NCI-H345 treated with DMSO at 0.1 percent for 48 hours (cell line): ENCODE results near the gene SND1.

ENCODE experiments used
- DNase-seq: peaks from one replicate; lab custom pipeline; 2025; ENCODE audit not compliant: unreplicated experiment; lab: John Stamatoyannopoulos, UW

The SND1 gene

DNA sequence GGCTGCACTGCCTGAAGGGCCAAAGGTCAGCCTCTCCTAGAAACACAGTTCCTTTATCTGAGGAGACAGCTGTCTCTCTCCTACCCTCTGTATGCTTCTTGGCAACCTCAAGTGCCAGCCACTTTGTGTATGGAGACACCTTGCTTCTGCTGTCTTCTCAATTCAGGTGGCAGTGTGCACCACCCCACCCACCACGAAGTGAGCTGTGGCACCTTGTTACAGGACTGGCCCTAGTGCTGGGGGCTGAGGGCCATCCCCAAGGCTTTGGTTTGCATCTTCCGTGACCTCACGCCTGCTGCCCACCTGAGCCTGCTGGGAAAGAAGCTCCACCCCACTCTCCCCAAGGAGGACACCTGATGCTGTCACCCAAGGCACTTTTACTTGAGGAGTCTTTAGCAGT, 426.3 kb downstream of the SND1 start:
- DNase-seq, result no peak

DNA sequence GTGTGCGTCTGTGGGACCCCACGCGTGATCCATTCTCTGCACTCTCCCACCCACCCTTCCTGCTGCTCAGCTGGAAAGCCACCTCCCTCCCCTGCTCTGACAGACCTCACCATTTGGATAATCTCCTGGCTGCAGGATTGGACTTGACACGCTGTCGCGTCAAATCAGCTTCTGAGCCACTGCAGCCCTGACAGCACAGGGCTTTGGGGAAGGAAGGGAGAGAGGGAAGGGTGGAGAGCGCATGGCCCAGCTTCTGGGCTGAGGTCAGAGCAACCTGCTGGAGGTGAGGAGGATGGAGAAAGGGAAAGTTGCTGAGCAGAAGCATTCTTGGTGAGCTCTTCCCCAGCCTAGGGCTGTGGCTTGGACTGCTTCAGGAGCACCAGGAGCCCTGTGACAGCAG, 428.2 kb downstream of the SND1 start:
- no peak for DNase-seq

DNA sequence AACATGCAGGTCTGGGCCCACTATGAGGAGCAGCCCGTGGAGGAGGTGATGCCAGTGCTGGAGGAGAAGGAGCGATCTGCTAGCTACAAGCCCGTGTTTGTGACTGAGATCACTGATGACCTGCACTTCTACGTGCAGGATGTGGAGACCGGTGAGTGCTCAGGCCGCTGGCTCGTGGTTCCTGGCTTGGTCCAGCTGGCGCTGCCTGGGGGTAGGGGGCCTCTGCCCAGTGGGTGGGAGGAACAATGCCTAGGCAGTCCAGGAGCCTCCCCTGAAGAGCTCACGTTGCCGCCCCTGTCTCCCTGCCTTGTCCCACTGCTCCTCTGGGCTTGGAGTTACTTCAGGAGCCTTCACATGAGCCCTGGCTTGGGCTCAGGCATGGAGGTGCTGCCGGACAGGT, 429.4 kb downstream of the SND1 start:
- no peak for DNase-seq

DNA sequence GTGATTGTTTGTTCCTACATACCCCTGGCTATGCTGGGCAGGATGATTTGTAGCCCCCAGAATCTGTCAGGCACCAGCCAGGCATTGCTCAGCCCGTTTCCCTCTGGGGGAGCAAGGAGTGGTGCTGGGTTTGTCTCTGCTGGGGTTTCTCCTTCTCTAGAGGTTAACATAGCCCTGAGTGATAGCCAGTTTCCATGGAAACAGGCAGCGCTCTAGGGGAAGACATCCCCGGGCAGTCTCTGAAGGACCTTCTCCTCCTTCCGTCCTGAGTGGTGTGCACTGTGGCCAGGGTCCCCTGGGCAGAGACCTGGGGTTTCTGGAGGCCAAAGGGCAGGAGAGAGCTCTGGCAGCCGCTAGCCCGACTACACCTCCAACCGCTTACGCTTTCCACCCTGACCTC, 429.8 kb downstream of the SND1 start:
- DNase-seq, result no peak

DNA sequence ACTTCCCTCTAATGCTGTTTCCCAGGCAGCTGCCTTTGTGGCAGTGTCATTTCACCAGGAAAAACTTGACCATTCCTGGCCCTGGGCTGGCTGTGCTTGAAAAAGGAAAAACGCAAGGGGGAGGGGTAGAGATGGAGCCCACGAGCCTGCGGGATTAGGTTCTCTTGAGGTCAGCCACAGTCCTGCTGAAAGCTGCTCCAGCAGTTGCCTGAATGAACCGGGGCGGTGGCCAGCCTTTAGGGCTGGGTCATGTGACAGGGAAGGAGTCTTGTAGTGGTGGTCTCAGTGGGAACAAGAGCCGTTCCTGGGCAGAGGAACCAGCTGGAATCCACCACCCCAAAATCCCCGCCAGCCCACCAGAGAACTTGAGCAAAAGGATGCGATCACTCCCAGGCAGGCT, 430.4 kb downstream of the SND1 start:
- no peak for DNase-seq

DNA sequence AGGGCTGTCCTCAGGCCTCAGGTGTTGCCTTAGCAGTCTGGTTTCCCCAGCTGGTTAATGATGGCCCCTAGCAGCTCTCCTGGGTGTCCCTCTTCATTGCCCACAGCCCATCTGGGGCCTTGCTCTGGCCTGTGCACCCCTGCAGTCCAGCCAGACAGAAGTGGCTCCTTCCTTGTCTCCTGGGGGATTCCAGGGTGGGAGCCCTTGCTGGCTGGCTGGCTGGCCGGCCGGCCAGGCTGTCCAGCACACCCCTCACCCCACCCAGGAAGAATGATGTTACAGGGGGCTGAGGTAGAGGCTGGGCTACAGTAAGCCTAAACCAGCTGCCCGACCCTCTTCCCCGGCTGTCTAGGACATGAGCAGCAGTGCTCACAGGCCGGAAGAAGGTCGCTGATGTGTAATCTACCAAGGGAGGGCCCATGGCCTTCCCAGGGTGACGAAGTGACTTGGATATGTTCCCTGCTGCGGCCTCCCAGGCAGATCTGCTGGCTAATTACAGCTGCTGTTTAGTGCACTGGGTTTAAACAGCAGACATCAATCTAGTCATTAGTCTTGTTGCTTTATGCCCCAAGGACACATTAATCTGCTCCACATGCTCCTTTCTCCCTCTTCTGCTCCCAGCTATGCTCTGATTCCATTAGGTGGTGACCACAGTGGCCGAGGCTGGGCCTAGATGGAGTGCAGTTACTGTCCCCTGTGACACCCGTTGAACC, 433.1 kb downstream of the SND1 start:
- no peak for DNase-seq

DNA sequence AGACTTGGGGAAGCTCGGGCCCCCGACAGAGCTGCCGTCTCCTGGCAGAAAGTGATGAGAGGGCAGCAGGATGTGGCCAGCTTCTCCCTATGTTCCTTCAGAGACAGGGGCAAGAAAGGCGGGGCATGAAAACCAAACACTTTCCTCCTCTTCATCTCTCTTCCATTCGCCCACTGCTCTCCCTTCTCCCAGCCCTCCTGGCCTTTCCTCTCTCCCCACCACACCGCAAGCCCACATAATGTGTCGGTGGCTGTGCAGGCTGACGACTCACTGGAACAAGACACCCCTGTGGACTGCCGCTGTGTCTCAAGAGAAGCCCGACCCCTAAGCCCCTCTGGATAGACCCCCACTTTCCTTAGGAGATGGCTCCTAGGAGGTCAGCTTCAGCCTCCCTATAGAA, 438.5 kb downstream of the SND1 start:
- no peak for DNase-seq

DNA sequence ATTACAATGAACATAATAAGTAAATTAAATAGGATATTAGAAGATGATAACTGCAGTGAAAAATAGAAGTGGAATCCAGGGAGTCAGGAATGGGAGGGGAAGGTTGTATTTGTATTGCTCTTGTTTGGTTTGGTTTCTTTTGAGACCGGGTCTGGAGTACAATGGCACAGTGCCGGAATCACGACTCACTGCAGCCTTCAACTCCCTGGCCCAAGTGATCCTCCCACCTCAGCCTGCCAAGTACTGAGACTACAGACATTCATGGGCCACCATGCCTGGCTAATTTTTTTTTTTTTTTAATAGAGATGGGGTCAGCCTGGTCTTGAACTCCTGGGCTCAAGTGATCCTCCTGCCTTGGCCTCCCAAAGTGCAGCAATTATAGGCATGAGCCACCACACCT, 439.1 kb downstream of the SND1 start:
- DNase-seq, result no peak

DNA sequence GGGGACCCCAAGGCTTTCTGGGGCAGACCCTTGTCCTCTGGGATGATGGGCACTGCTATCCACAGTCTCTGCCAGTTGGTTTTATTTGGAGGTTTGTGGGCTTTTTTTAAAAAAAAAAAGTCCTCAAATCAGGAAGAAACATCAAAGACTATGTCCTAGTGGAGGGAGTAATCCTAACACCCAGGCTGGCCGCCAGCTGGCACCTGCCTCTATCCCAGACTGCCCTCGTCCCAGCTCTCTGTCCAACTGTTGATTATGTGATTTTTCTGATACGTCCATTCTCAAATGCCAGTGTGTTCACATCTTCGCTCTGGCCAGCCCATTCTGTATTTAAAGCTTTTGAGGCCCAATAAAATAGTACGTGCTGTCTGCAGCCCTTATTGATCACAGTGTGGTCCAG, 440.2 kb downstream of the SND1 start:
- no peak for DNase-seq

DNA sequence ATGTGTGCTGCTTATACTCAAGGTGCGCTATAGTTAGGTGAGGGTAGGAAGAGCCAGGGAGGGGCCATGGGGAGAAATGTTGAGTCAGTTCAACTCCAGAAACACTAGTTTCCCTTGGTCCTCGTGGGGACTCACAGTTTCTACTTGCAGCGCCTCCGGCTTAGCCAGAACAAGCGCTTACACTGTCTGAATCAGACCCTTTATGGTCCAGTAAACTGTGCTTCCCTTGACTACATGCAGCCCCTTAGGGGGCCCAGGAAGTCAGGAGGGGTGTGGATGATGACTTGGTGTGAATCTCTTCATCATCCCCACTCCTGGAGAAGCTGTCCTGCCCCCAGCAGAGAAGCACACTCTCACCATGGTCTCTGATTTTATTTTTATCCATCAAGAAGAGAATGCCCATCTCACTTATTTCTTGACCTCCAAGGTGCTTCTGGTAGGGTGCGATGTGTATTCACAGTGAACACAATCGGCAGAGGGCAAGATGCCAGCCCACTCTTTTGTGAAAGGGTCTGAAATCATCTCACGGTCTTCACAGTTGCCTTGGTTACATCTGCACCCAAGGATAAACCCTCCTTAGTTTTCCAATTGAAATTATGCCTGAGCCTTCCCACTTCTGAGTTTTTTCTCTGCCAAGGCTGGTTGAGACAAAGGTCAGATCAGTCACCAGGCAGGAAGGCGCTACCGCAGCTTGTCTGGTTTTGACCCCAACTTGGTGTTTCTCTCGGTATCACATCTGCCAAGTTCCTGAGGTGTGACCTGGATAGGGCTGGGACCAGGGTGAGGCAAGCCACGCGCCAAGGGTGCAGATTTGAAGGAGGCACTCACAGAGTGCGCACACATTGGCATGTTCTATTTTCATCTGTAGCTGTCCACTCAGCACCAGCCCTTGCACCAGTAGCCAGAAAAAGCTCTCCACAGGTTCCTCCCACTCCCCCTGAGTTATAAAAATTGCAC, 441.9 kb downstream of the SND1 start:
- no peak for DNase-seq

DNA sequence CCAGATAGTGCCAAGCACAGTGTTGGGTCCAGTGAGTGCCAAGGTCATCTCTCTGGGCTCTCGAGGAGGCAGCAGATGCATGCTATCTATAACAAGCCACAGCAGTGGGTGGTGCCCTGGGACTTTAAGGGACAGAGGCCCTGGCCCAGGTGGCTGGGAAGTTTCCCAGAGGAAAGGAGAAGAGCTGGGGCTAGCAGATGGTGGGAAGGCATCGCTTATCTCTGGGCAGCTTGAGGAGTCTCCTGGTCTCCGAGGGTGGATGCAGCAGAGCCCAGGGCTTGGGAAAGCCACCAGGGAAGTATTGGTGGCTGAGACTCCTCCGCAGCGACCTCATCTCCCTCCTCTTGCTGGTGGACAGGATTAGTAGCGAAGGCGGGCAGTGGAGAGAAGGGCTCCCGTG, 442.7 kb downstream of the SND1 start:
- DNase-seq, result no peak

DNA sequence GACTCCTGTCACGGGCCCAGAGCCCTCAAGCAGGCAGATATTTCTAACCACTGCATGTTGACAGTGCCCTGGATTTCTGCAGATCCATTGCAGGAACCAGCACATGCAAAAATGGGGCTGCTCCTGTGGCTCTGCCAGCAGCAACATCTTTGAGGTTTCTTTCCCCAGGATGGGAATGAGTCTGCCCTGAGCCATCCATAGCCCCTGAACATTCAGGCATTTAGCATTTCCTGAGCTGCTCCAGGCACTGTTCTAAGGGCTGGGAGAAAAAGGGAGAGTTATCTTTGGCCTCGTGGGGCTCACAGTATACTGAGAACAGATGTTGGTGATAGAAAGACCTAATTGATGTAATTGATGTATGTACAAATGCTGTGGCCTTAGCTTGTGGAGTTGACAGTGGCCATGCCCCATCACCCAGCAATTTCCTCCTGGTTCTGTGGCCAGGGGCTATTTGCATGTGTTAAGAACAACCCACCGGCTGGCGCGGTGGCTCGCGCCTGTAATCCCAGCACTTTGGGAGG, 445.3 kb downstream of the SND1 start:
- no peak for DNase-seq

DNA sequence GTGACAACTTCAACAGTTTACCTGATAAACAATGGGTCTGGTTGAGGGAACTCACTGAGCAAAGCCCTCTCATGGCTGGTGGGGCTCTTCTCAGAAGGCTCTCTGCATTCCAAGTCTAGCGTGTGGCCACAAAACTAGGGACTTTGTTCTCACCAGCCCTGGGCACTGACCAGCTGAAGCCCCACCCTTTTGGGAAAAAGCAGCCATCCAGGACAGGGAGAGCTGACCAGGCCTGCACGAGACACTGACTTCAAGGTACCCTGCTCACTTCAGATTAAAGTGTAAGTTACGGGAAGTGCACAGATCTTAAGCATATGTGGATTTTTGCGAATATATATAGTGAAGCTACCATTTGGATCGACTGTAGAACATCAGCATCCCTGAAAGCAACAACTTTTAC, 446.6 kb downstream of the SND1 start:
- no peak for DNase-seq

DNA sequence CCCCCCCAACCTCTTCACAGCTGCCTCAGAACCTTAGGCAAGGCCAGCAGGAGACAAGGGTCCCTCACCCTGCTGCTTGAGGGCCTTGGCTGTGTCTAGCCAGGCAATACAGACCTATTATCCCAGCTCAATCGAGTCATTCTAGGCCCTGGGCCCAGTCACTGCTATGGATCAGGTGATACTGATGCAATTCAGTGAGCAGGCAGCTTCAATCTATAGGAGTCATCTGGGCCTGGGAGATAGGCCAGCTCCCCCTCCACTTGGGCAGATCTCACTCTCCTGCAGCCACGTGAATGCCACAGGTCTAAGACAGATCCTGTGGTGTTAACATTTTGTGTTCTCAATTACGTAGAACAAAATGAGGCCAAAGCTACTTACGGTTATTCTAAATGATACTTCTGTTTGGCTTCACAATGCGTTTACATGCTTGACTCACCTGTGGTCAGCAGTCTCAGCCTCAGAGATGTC, 447.2 kb downstream of the SND1 start:
- DNase-seq, result no peak

DNA sequence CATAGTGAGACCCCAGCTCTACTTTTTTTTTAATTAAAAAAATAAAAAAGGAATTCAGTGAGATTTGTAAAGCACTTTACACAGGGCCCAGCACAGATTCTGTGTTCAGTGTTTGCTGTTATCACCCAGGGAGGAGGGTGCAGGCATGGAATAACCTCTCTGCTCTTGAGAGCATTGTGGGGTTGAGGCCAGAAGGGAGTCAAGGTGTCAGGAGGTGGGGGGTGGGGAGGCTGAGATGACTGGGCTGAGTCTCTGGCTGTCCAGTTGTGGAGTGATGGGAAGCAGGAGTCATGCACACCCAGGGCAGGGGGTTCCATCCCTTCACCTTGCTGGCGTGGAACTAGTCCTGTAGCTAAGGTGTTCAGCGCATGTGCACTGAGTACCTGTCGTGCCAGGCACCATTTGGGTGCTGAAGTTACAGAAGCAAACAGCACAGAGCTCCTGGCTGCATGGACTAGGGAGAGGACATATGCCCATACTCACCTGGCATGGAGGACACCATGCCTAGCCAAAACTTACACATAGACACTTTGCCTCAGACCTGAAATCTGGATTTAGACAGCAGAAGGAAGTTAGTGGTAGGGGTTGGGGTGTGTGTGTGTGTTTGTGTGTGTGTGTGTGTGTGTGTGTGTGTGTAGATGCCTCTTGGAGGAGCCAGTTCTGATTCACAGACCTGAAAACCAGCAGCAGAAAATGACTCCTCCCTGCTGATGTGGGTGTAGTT, 448.4 kb downstream of the SND1 start:
- no peak for DNase-seq

DNA sequence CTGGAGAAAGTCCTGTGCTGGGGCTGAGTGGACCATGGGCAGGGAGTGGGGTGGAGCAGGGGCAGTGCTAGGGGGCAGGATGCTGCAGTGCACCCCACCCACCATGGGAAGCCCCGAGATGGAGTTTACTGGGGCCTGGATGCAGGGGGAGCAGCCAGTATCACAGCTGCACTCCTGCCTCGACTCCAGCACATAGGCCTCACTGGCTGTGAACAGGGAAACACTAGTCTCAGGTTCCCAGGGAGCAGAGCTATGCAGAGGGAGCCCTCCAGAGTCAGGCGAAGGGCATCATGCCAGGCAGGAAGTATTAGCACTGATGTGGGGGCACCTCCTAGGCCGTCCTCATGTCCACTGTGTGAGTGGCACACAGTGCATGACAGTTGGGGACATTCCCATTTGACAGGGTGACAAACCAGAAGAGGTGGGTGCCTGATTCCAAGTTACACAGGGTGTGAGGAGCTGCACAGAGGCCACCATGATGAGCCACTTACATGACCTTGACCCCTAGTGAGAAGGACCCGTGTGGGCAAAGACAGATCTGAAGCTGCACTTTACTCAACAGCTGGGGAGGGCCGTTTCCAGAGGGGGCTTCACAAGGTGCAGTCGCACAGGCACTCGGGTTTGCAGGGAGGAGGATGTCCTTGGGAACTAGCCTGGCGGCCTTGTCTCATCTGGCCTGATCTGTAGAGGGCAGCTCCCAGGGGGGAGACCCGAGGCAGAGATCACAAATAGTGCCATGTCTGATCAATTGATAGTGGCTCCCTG, 449.1 kb downstream of the SND1 start:
- DNase-seq, result no peak

DNA sequence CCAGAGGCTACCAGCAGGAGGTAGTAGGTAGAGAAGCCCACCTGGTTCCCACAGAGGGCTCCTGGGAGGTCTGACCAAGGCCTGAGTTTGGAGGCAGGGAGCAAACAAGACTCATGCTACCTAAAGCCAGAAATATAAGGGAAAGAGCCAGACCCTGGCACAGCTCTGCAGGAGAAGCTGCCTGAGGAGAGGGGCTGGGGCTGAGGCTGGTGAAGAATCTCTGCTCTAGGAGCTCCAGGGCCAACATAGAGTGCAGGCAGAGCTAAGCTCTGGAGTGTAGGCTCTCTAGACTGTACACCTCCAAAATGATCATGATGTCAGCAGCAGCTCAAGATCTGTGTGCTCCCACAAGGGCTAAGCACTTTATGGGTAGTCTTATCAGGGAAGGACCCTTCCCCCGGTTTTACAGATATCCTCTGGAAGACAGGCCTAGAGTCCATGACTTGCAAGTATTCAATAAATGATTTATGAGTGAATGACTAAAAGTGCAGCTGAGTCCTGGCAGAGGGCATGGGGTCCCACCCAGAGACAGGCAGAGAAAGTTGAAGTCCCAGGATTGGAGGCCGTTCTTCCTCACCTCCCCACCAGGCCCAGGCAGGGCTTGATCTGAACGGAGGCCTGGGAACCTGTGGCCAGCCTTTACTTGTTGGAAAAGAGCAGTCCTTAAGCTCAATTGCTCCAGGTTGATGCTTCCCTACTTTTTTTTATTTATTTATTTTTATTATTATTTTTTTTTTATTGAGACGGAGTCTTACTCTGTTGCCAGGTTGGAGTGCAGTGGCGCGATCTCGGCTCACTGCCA, 450.7 kb downstream of the SND1 start:
- DNase-seq, result no peak

DNA sequence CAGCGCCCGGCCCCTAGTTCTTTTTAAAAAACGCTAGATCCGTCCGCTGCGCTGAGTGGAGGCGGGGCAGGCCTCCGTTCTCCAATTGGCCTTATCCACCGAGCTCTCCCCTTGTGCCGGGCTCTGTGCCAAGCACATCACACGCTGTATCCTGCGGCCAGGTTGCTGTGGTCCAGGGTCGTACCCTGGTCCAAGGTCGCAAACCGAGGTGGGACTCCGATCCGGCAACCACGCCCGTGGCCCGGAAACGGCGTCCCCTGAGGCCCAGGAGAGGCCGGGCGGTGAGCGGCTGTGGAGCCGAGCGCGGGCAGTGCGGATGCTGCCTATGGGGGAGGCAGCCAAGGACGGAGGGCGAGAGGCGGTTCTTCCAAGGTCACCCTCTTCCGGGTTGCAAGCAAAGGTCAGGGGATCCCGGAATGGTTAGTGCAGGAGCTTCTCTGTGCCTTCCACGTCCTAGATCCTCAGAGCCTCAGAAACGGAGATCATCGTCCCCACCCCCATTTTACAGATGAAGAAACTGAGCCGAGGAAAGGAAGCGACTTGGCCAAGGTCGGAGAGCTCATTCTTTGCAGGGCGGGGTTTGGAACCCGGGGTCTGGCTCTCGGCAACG, 451.6 kb downstream of the SND1 start:
- DNase-seq, result peak; percentile 12

DNA sequence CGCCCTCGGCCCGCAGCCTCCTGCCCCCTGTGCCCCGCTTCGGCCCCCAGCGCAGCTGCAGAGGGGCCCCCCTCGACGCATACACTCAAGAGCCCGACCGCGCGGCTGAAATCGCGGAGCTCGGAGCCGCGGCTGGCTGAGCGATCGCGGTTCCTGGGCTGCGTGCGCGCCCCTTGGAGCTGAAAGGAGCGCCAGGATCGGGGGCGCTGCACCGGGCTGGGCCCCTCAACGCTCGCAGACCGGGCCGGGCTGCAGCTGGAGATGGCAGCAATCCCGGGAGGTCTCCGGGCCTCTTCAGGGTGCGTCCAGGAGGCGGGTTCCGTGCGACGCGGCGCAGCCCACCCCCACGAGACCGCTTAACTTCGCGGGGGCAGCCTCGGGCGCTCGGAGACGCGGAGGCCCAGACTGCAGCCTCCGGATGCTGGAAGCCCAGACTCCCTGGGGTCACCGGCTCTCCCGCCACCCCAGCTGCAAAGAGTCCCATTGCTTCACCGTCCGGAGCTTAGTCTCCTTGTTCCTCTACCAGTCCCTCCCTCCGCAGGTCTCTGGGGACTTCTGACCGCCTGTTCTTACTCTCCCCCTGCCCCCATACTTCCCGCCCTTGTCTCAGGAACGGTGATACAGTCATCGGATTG, 452.2 kb downstream of the SND1 start:
- DNase-seq, result no peak
